PC-3 (cell line): ENCODE results near the gene PACSIN2.

Source experiments
- CTCF ChIP-seq: fragments of 300-600 bp; sonication (generic); conservative IDR thresholded peaks from 2 replicates; pipeline ENCODE4 v1.5.1; 2017; ENCODE audit warnings: antibody characterized with exemption, low read depth, mild to moderate bottlenecking, low read length
- EZH2 ChIP-seq: fragments of 300-600 bp; sonication (generic); IDR thresholded peaks from one replicate; pipeline ENCODE4 v1.6.1; 2017; ENCODE audit warnings: antibody characterized with exemption, mild to moderate bottlenecking, low read length; ENCODE audit not compliant: unreplicated experiment
- EZH2phosphoT487 ChIP-seq: fragments of 300-600 bp; sonication (generic); IDR thresholded peaks from 2 replicates; pipeline ENCODE4 v1.6.1; 2018; ENCODE audit warnings: mild to moderate bottlenecking, antibody characterized with exemption, low read length, borderline replicate concordance

- TF ChIP-seq CTCF (no peak), EZH2 (no peak), EZH2phosphoT487 (no peak)
Measured at GRCh38 chr22:42945736-42946135, 69.2 kb downstream of the PACSIN2 start.
